WTC11 (cell line): ENCODE measurements around the gene GNAI1. TPM values are rescaled to one million over a fixed set of nuclear protein-coding genes. Genes with fewer than 3 reads are reported as not detected.

Experiments used
- ATAC-seq: fragments of 200-7000 bp; cut with Tn5 transposase; 2 replicates; pipeline ENCODE4 v1.10.0; 2021; ENCODE audit warnings: mild to moderate bottlenecking, moderate library complexity
- CTCF ChIA-PET: fragments of 300-600 bp; sonication (Branson Sonifier 250); formaldehyde crosslinking; loops from one replicate; lab custom pipeline; 2021; ENCODE audit warnings: antibody characterized with exemption; lab: Charles Lee
- POLR2A ChIA-PET: fragments of 350-600 bp; sonication (Branson Sonifier 250); formaldehyde crosslinking; loops from one replicate; lab custom pipeline; 2021; ENCODE audit warnings: antibody characterized with exemption; lab: Charles Lee
- DNase-seq: peaks from one replicate; pipeline ENCODE4 v3.0.0; 2021; ENCODE audit warnings: low spot score
- H3K27ac Mint-ChIP-seq: 2 replicates; pipeline ENCODE4 v1.8.0; 2021; ENCODE audit warnings: mixed read lengths
- H3K27me3 Mint-ChIP-seq: 2 replicates; pipeline ENCODE4 v1.8.0; 2021; ENCODE audit warnings: low read depth, mild to moderate bottlenecking, moderate library complexity, mixed read lengths
- H3K36me3 Mint-ChIP-seq: 2 replicates; pipeline ENCODE4 v1.8.0; 2021; ENCODE audit warnings: mixed read lengths
- H3K4me1 Mint-ChIP-seq: 2 replicates; pipeline ENCODE4 v1.8.0; 2022; ENCODE audit warnings: mixed read lengths
- H3K4me3 Mint-ChIP-seq: 2 replicates; pipeline ENCODE4 v1.8.0; 2021; ENCODE audit warnings: mild to moderate bottlenecking, moderate library complexity, mixed read lengths
- H3K9me3 Mint-ChIP-seq: 2 replicates; pipeline ENCODE4 v1.8.0; 2021; ENCODE audit warnings: mixed read lengths
- CBFB ChIP-seq: sonication (generic); formaldehyde crosslinking; IDR thresholded peaks from 2 replicates; pipeline ENCODE4 v1.8.1; 2022; ENCODE audit warnings: mild to moderate bottlenecking, low read depth, missing genetic modification reagents
- EMX1 ChIP-seq: fragments of 250-450 bp; sonication (Bioruptor Pico); IDR thresholded peaks from 2 replicates; pipeline ENCODE4 v1.8.0; 2021; ENCODE audit warnings: mild to moderate bottlenecking
- JAZF1 ChIP-seq: fragments of 250-450 bp; sonication (Bioruptor Pico); IDR thresholded peaks from 2 replicates; pipeline ENCODE4 v1.9.0; 2021; ENCODE audit warnings: moderate library complexity, mild to moderate bottlenecking, inconsistent platforms
- MYBL2 ChIP-seq: sonication (generic); formaldehyde crosslinking; IDR thresholded peaks from 2 replicates; pipeline ENCODE4 v1.8.1; 2023; ENCODE audit warnings: mild to moderate bottlenecking, moderate library complexity, missing genetic modification reagents
- PRRX2 ChIP-seq: fragments of 250-450 bp; sonication (Bioruptor Pico); IDR thresholded peaks from 2 replicates; pipeline ENCODE4 v1.8.0; 2021; ENCODE audit warnings: mild to moderate bottlenecking
- RORB ChIP-seq: fragments of 250-450 bp; sonication (Bioruptor Pico); IDR thresholded peaks from 2 replicates; pipeline ENCODE4 v1.9.0; 2021; ENCODE audit warnings: mild to moderate bottlenecking
- SOX15 ChIP-seq: fragments of 250-450 bp; sonication (Bioruptor Pico); IDR thresholded peaks from 2 replicates; pipeline ENCODE4 v1.9.0; 2021; ENCODE audit warnings: mild to moderate bottlenecking
- ZNF121 ChIP-seq: sonication (generic); formaldehyde crosslinking; IDR thresholded peaks from 2 replicates; pipeline ENCODE4 v1.8.0; 2023; ENCODE audit warnings: missing genetic modification reagents
- ZNF219 ChIP-seq: sonication (generic); formaldehyde crosslinking; IDR thresholded peaks from 2 replicates; pipeline ENCODE4 v1.8.0; 2023; ENCODE audit warnings: missing genetic modification reagents, mild to moderate bottlenecking, borderline replicate concordance
- ZNF232 ChIP-seq: sonication (generic); formaldehyde crosslinking; IDR thresholded peaks from 2 replicates; pipeline ENCODE4 v1.8.0; 2022; ENCODE audit warnings: mild to moderate bottlenecking, missing genetic modification reagents
- ZNF317 ChIP-seq: sonication (generic); formaldehyde crosslinking; IDR thresholded peaks from 2 replicates; pipeline ENCODE4 v1.8.1; 2023; ENCODE audit warnings: low read depth, mild to moderate bottlenecking, moderate library complexity, missing genetic modification reagents, borderline replicate concordance
- total RNA-seq: library from RNA; stranded (reverse); gene quantifications from 3 replicates; pipeline ENCODE4 v1.2.3, GENCODE V29; 2021
- TF ChIP-seq, protein P1 (sequence below): sonication (generic); formaldehyde crosslinking; IDR thresholded peaks from 2 replicates; pipeline ENCODE4 v1.8.0; 2022; ENCODE audit warnings: mild to moderate bottlenecking, missing genetic modification reagents
- TF ChIP-seq, protein P2 (sequence below): fragments of 250-450 bp; sonication (Bioruptor Pico); IDR thresholded peaks from 2 replicates; pipeline ENCODE4 v2.1.2; 2022; ENCODE audit warnings: mild to moderate bottlenecking, moderate library complexity
- TF ChIP-seq, protein P3 (sequence below): sonication (generic); formaldehyde crosslinking; IDR thresholded peaks from 2 replicates; pipeline ENCODE4 v1.8.1; 2023; ENCODE audit warnings: mild to moderate bottlenecking, missing genetic modification reagents
- TF ChIP-seq, protein P4 (sequence below): sonication (generic); formaldehyde crosslinking; IDR thresholded peaks from 2 replicates; pipeline ENCODE4 v1.8.1; 2022; ENCODE audit warnings: mild to moderate bottlenecking, missing genetic modification reagents, moderate library complexity, borderline replicate concordance
- TF ChIP-seq, protein P5 (sequence below): sonication (generic); formaldehyde crosslinking; IDR thresholded peaks from 2 replicates; pipeline ENCODE4 v1.8.0; 2023; ENCODE audit warnings: mild to moderate bottlenecking, missing genetic modification reagents
- TF ChIP-seq, protein P6 (sequence below): sonication (generic); formaldehyde crosslinking; IDR thresholded peaks from 2 replicates; pipeline ENCODE4 v1.8.1; 2022; ENCODE audit warnings: missing genetic modification reagents, borderline replicate concordance
- TF ChIP-seq, protein P7 (sequence below): sonication (generic); formaldehyde crosslinking; IDR thresholded peaks from 2 replicates; pipeline ENCODE4 v1.8.0; 2023; ENCODE audit warnings: missing genetic modification reagents

Gene GNAI1
- total RNA-seq, 1 experiment from 2014 or later, result 26.7 TPM

DNA sequence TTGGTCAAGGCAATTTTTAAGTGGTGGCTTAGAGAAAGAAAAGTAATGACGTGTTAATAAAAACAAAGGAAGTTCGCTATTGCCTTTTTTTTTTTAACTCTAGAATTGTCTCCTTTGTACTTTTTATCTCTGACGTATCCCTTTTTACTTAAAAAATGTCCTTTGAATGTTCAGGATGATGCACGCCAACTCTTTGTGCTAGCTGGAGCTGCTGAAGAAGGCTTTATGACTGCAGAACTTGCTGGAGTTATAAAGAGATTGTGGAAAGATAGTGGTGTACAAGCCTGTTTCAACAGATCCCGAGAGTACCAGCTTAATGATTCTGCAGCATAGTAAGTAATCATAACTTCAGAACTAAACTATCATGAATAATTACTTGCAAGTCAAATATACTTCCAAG lies 64.4 kb downstream of the GNAI1 start:
- H3K36me3 Mint-ChIP-seq, result peaks cover 33% of the 10 kb centered on the region
- POLR2A ChIA-PET, result no interaction called here

DNA sequence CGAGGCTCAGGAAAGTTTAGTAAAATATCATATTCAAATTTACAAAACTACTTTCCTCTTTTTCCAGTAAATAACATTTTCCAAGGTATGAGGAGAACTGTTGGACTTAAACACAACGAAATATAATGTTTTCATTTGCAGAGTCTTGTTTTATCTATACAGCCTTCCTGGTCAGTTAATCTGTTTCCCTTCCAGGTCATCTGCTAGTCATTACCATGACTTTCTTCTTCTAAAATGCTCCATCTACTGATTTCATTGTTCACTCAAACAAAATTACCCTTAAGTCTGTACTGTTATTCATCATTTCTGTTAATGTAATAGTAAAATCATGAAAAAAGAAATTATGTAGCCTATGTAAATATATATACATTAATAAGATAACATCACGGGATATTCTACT lies 69.8 kb downstream of the GNAI1 start:
- H3K27me3 Mint-ChIP-seq, result no peaks in the 10 kb centered on the region
- H3K4me3 Mint-ChIP-seq, result no peak overlapping the region
- no peak overlapping the region for H3K27ac Mint-ChIP-seq
- H3K9me3 Mint-ChIP-seq, result no peaks in the 10 kb centered on the region
- no peak for DNase-seq
- ChIA-PET CTCF (no interaction called here), POLR2A (no interaction called here)
- no peak for ATAC-seq
- TF ChIP-seq ZNF317 (CRISPR knock-in tag), result no peak
- TF ChIP-seq SOX15 (CRISPR knock-in tag), result no peak
- TF ChIP-seq, protein P1, sequence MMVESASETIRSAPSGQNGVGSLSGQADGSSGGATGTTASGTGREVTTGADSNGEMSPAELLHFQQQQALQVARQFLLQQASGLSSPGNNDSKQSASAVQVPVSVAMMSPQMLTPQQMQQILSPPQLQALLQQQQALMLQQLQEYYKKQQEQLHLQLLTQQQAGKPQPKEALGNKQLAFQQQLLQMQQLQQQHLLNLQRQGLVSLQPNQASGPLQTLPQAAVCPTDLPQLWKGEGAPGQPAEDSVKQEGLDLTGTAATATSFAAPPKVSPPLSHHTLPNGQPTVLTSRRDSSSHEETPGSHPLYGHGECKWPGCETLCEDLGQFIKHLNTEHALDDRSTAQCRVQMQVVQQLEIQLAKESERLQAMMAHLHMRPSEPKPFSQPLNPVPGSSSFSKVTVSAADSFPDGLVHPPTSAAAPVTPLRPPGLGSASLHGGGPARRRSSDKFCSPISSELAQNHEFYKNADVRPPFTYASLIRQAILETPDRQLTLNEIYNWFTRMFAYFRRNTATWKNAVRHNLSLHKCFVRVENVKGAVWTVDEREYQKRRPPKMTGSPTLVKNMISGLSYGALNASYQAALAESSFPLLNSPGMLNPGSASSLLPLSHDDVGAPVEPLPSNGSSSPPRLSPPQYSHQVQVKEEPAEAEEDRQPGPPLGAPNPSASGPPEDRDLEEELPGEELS, result no peak
- no peaks in the 10 kb centered on the region for H3K4me1 Mint-ChIP-seq
- H3K36me3 Mint-ChIP-seq, result peaks cover 30% of the 10 kb centered on the region

More for the DNA sequence above, 64.4 kb downstream of the GNAI1 start:
- no peak for ATAC-seq
- Mint-ChIP-seq H3K27ac (no peak overlapping the region), H3K4me3 (no peak overlapping the region), H3K9me3 (no peaks in the 10 kb centered on the region), H3K27me3 (no peaks in the 10 kb centered on the region), H3K4me1 (peaks cover 27% of the 10 kb centered on the region)
- CTCF ChIA-PET, result no interaction called here
- DNase-seq, result no peak
- TF ChIP-seq, protein P2, sequence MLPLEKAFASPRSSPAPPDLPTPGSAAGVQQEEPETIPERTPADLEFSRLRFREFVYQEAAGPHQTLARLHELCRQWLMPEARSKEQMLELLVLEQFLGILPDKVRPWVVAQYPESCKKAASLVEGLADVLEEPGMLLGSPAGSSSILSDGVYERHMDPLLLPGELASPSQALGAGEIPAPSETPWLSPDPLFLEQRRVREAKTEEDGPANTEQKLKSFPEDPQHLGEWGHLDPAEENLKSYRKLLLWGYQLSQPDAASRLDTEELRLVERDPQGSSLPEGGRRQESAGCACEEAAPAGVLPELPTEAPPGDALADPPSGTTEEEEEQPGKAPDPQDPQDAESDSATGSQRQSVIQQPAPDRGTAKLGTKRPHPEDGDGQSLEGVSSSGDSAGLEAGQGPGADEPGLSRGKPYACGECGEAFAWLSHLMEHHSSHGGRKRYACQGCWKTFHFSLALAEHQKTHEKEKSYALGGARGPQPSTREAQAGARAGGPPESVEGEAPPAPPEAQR, result no peak
- TF ChIP-seq ZNF219 (no peak), CBFB (no peak), PRRX2 (no peak), ZNF121 (CRISPR knock-in tag) (no peak), MYBL2 (CRISPR knock-in tag) (no peak), JAZF1 (no peak), ZNF232 (no peak), EMX1 (CRISPR knock-in tag) (no peak), RORB (CRISPR knock-in tag) (no peak)
- TF ChIP-seq, protein P3, sequence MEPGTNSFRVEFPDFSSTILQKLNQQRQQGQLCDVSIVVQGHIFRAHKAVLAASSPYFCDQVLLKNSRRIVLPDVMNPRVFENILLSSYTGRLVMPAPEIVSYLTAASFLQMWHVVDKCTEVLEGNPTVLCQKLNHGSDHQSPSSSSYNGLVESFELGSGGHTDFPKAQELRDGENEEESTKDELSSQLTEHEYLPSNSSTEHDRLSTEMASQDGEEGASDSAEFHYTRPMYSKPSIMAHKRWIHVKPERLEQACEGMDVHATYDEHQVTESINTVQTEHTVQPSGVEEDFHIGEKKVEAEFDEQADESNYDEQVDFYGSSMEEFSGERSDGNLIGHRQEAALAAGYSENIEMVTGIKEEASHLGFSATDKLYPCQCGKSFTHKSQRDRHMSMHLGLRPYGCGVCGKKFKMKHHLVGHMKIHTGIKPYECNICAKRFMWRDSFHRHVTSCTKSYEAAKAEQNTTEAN, result no peak
- TF ChIP-seq, protein P4, sequence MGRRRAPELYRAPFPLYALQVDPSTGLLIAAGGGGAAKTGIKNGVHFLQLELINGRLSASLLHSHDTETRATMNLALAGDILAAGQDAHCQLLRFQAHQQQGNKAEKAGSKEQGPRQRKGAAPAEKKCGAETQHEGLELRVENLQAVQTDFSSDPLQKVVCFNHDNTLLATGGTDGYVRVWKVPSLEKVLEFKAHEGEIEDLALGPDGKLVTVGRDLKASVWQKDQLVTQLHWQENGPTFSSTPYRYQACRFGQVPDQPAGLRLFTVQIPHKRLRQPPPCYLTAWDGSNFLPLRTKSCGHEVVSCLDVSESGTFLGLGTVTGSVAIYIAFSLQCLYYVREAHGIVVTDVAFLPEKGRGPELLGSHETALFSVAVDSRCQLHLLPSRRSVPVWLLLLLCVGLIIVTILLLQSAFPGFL (CRISPR knock-in tag), result no peak
- TF ChIP-seq, protein P5, sequence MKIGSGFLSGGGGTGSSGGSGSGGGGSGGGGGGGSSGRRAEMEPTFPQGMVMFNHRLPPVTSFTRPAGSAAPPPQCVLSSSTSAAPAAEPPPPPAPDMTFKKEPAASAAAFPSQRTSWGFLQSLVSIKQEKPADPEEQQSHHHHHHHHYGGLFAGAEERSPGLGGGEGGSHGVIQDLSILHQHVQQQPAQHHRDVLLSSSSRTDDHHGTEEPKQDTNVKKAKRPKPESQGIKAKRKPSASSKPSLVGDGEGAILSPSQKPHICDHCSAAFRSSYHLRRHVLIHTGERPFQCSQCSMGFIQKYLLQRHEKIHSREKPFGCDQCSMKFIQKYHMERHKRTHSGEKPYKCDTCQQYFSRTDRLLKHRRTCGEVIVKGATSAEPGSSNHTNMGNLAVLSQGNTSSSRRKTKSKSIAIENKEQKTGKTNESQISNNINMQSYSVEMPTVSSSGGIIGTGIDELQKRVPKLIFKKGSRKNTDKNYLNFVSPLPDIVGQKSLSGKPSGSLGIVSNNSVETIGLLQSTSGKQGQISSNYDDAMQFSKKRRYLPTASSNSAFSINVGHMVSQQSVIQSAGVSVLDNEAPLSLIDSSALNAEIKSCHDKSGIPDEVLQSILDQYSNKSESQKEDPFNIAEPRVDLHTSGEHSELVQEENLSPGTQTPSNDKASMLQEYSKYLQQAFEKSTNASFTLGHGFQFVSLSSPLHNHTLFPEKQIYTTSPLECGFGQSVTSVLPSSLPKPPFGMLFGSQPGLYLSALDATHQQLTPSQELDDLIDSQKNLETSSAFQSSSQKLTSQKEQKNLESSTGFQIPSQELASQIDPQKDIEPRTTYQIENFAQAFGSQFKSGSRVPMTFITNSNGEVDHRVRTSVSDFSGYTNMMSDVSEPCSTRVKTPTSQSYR (CRISPR knock-in tag), result no peak
- TF ChIP-seq, protein P6, sequence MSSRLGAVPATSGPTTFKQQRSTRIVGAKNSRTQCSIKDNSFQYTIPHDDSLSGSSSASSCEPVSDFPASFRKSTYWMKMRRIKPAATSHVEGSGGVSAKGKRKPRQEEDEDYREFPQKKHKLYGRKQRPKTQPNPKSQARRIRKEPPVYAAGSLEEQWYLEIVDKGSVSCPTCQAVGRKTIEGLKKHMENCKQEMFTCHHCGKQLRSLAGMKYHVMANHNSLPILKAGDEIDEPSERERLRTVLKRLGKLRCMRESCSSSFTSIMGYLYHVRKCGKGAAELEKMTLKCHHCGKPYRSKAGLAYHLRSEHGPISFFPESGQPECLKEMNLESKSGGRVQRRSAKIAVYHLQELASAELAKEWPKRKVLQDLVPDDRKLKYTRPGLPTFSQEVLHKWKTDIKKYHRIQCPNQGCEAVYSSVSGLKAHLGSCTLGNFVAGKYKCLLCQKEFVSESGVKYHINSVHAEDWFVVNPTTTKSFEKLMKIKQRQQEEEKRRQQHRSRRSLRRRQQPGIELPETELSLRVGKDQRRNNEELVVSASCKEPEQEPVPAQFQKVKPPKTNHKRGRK (CRISPR knock-in tag), result no peak
- TF ChIP-seq, protein P7, sequence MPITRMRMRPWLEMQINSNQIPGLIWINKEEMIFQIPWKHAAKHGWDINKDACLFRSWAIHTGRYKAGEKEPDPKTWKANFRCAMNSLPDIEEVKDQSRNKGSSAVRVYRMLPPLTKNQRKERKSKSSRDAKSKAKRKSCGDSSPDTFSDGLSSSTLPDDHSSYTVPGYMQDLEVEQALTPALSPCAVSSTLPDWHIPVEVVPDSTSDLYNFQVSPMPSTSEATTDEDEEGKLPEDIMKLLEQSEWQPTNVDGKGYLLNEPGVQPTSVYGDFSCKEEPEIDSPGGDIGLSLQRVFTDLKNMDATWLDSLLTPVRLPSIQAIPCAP (CRISPR knock-in tag), result no peak
